ENCODE measurements around the gene HOGA1. TPM values are rescaled to one million over a fixed set of nuclear protein-coding genes. Genes with fewer than 3 reads are reported as not detected.
"Not testable (repeated sequence)": the region's sequence is repeated elsewhere in the genome, so short reads cannot be mapped to it uniquely, and the experiment has no call there.

The HOGA1 gene
- total and polyA plus RNA-seq, 2 experiments from 2014 or later: 2.1 to 5.3 TPM

DNA sequence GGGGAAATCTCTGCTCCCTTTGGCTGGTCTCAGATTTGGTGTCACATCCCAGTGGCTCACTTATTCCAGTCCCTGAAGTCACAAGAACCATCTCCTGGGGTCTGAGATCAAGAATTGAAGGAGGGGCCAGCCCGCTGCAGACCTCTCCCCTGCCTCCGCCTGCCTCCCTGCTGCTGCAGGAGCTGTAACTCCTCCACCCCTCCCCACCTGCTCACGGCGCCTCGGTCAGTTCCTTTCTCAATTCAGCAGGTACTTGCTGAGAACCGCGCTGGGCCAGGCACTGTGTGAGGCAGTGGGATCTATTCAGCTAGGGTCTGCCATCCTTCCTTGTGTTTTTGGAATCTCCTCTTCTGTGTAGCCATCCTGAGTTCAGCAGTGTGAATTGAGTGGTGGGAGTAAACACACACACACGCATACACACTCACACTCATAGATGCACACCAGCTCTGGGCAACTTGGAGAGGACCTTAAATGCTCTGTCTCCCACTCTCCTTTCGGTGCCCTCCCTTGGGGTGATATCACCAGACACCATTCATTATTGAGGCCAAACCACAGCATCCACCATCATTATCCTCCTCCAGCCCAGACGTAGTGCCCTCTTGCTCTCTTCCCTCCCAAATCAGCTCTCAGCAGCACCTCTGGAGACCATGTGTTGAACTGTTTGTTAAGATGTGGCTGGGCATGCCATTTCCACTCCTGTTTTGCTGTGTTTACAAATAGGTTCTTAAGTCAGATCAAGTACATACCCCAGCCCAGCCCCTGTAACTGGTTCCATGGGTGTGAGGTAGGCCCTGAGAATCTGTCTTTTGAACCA, 33.6 kb upstream of the HOGA1 start:
- Histone ChIP-seq H3K27me3 (no peaks in the 10 kb centered on the region), H3K4me3 (no peak overlapping the region), H3K4me1 (ENCODE audit: low read depth) (peaks cover 22% of the 10 kb centered on the region), H3K36me3 (no peaks in the 10 kb centered on the region), H3K27ac (peak overlapping the region; percentile 77), H3K9me3 (ENCODE audit: low read depth) (no peaks in the 10 kb centered on the region)
- TF ChIP-seq CTCF (IDR thresholded peaks at IDR 0.05; ENCODE audit: low read depth, low read length): no peak
- no peak for DNase-seq (ENCODE audit: low read depth in 1 of 2, low spot score in 1 of 2)

DNA sequence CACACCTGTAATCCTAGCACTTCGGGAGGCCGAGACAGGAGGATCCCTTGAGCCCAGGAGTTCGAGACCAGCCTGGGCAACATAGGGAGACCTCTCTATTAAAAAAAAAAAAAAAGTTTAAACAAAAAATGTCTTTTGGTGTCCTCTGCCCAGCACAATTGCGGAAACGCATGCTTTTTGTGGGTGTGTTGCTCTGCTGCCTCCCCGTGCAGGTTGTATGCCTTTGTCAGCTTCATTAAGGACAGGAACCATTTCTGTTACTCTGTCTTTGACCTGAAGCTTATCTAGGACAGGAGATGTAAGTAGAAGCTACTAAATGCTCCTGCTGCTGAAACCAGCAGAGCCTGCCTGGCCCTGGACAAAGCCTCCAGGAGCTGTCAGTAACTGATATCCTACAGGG, 32.9 kb upstream of the HOGA1 start:
- DNase-seq (ENCODE audit: low read depth in 1 of 2, low spot score in 1 of 2): peak in 1 of 2 donors; percentile 37
- H3K4me3 ChIP-seq: no peak overlapping the region
- no peaks in the 10 kb centered on the region for H3K9me3 ChIP-seq (ENCODE audit: low read depth)
- no peaks in the 10 kb centered on the region for H3K27me3 ChIP-seq
- no peaks in the 10 kb centered on the region for H3K36me3 ChIP-seq
- H3K4me1 ChIP-seq (ENCODE audit: low read depth): peaks cover 22% of the 10 kb centered on the region
- TF ChIP-seq CTCF (IDR thresholded peaks at IDR 0.05; ENCODE audit: low read depth, low read length): no peak
- H3K27ac ChIP-seq: no peak overlapping the region

DNA sequence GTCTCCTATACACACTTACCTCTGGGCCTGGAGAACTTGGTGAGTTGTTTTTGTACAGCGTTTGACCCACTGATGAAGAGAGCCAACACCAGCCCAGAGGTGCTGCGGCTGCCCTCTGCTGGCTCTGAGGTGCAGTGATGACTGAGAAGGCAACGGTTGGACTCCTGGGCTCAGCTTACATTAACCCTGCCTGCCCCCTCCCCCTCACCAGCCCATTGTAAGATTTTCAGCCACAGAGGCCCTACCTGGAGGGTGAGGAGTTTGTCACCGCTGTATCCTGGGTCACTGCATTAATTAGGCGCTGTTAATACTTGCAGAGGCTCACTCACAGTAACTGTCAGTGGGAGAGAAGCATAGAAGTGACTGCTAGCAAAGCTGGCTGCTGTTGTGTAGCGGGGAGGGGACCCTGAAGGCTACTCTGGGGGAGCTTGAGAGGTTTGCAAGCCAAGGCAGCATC, 30.6 kb upstream of the HOGA1 start:
- H3K4me3 ChIP-seq: no peak overlapping the region

DNA sequence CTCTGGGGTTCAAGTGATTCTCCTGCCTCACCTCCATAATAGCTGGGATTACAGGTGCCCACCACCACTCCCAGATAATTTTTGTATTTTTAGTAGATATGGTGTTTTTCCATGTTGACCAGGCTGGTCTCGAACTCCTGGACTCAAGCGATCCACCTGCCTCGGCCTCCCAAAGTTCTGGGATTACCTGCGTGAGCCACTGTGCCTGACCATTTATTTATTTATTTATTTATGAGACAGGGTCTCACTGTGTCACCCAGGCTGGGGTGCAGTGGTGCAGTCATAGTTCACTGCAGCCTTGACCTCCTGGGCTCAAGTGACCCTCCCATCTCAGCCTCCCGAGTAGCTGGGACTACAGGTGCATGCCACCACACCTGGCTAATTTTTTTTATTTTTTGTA, 29.9 kb upstream of the HOGA1 start:
- H3K4me1 ChIP-seq (ENCODE audit: low read depth): peaks cover 22% of the 10 kb centered on the region
- H3K27ac ChIP-seq; H3K9me3 ChIP-seq (ENCODE audit: low read depth); DNase-seq (ENCODE audit: low read depth in 1 of 2, low spot score in 1 of 2); H3K36me3 ChIP-seq; H3K27me3 ChIP-seq; H3K4me3 ChIP-seq: not testable (repeated sequence)

More for the DNA sequence above, 30.6 kb upstream of the HOGA1 start:
- Histone ChIP-seq H3K27me3 (no peaks in the 10 kb centered on the region), H3K36me3 (no peaks in the 10 kb centered on the region), H3K9me3 (ENCODE audit: low read depth) (no peaks in the 10 kb centered on the region), H3K4me1 (ENCODE audit: low read depth) (peaks cover 22% of the 10 kb centered on the region), H3K27ac (no peak overlapping the region)
- DNase-seq (ENCODE audit: low read depth in 1 of 2, low spot score in 1 of 2): peak; percentile 77 to 80
- TF ChIP-seq CTCF (IDR thresholded peaks at IDR 0.05; ENCODE audit: low read depth, low read length): peak; percentile 94

- not testable (repeated sequence) for H3K27ac ChIP-seq; H3K27me3 ChIP-seq; H3K9me3 ChIP-seq (ENCODE audit: low read depth); H3K4me3 ChIP-seq; H3K36me3 ChIP-seq; DNase-seq (ENCODE audit: low read depth in 1 of 2, low spot score in 1 of 2)
- H3K4me1 ChIP-seq (ENCODE audit: low read depth): peaks cover 10% of the 10 kb centered on the region
These were observed 28.6 kb upstream of the HOGA1 start for GRCh38 chr10:97555541-97555940.

DNA sequence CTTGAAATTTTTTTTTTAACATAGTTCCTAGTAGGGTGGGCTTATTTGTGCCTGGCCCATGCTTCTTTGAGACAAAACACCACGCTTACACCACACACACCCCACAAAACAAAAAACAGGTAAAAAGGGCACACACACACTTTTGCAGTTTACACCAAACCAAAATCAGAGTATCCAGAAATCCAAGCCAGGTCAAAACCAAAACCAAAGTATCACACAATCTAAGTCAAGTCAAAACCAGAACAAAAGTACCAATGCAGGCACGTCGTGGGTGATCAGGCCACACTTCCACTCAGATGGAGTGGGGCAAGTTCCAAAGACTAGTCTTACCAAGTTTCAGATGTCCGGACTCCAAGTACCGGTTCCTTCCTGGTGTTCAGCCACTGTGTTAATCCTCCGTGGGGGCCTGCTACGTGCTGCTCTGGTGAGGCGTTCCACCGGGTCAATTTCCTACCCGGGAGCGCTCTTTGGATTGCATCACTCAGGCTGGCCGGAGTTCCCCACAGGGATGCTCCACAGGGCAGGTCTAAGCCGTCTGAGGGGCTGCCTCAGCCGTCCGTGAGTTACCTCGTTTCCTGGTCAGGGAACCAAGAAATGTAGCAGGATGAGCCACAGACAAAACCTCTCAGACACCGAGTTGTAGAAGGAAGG, 23.3 kb upstream of the HOGA1 start:
- not testable (repeated sequence) for H3K4me1 ChIP-seq (ENCODE audit: low read depth); DNase-seq (ENCODE audit: low read depth in 1 of 2, low spot score in 1 of 2); H3K27ac ChIP-seq; H3K27me3 ChIP-seq; H3K4me3 ChIP-seq; H3K9me3 ChIP-seq (ENCODE audit: low read depth); H3K36me3 ChIP-seq

- H3K36me3 ChIP-seq; H3K27ac ChIP-seq; H3K4me3 ChIP-seq; DNase-seq (ENCODE audit: low read depth in 1 of 2, low spot score in 1 of 2); H3K27me3 ChIP-seq; H3K4me1 ChIP-seq (ENCODE audit: low read depth); H3K9me3 ChIP-seq (ENCODE audit: low read depth): not testable (repeated sequence)
These were observed 22.7 kb upstream of the HOGA1 start for GRCh38 chr10:97561386-97562077.

- H3K4me3 ChIP-seq; H3K27ac ChIP-seq; H3K9me3 ChIP-seq (ENCODE audit: low read depth); H3K27me3 ChIP-seq; H3K4me1 ChIP-seq (ENCODE audit: low read depth); H3K36me3 ChIP-seq; DNase-seq (ENCODE audit: low read depth in 1 of 2, low spot score in 1 of 2): not testable (repeated sequence)
These were observed 21.9 kb upstream of the HOGA1 start for GRCh38 chr10:97562329-97562728.
